GM23338 (cell line): ENCODE measurements around the gene VMP1. TPM values are rescaled to one million over a fixed set of nuclear protein-coding genes. Genes with fewer than 3 reads are reported as not detected.
A peak's percentile ranks its signal among the peaks of the same experiment; 100 is the strongest.
"Not testable (repeated sequence)": the region's sequence is repeated elsewhere in the genome, so short reads cannot be mapped to it uniquely, and the experiment has no call there.

Experiments
- ATAC-seq: fragments of 200-7000 bp; cut with Tn5 transposase; 3 replicates; pipeline ENCODE4 v1.9.1; 2020
- DNase-seq: peaks from one replicate; pipeline ENCODE4 v3.0.0-alpha.2; 2015; ENCODE audit warnings: low spot score
- H2AFZ ChIP-seq: fragments of 200-600 bp; sonication (generic); 2 replicates; pipeline ENCODE4 v1.8.0; 2016; ENCODE audit warnings: antibody characterized with exemption, mild to moderate bottlenecking, moderate library complexity
- H3F3A ChIP-seq: fragments of 200-600 bp; sonication (generic); replicated peaks from 2 replicates; pipeline ENCODE4 v1.8.0; 2017; ENCODE audit warnings: antibody characterized with exemption, mixed run types, low read depth
- H3K27ac ChIP-seq: fragments of 200-600 bp; sonication (generic); 2 replicates; pipeline ENCODE4 v1.6.1; 2016; ENCODE audit warnings: low read depth
- H3K27me3 ChIP-seq: fragments of 200-600 bp; sonication (generic); 2 replicates; pipeline ENCODE4 v1.8.0; 2016; ENCODE audit warnings: mild to moderate bottlenecking, mixed run types, moderate library complexity; ENCODE audit not compliant: insufficient read depth
- H3K36me3 ChIP-seq: fragments of 200-600 bp; sonication (generic); 2 replicates; pipeline ENCODE4 v1.8.0; 2016; ENCODE audit warnings: mild to moderate bottlenecking; ENCODE audit not compliant: insufficient read depth
- H3K4me1 ChIP-seq: fragments of 200-600 bp; sonication (generic); 2 replicates; pipeline ENCODE4 v1.8.0; 2016; ENCODE audit warnings: mild to moderate bottlenecking, moderate library complexity; ENCODE audit not compliant: insufficient read depth
- H3K4me2 ChIP-seq: fragments of 200-600 bp; sonication (generic); 2 replicates; pipeline ENCODE4 v1.7.1; 2017; ENCODE audit warnings: mixed run types
- H3K4me3 ChIP-seq: fragments of 200-600 bp; sonication (generic); 2 replicates; pipeline ENCODE4 v1.6.1; 2016; ENCODE audit warnings: mixed run types
- H3K79me2 ChIP-seq: fragments of 200-600 bp; sonication (generic); replicated peaks from 2 replicates; pipeline ENCODE4 v1.8.0; 2017; ENCODE audit warnings: mild to moderate bottlenecking; ENCODE audit not compliant: insufficient read depth
- H3K9me2 ChIP-seq: fragments of 200-600 bp; sonication (generic); 2 replicates; pipeline ENCODE4 v1.8.0; 2017; ENCODE audit not compliant: insufficient read depth
- H4K20me1 ChIP-seq: fragments of 200-600 bp; sonication (generic); replicated peaks from 2 replicates; pipeline ENCODE4 v1.8.0; 2017; ENCODE audit warnings: mild to moderate bottlenecking; ENCODE audit not compliant: insufficient read depth
- H3K27ac Mint-ChIP-seq: 2 replicates; pipeline ENCODE4 v1.8.0; 2020; ENCODE audit warnings: inconsistent platforms, mild to moderate bottlenecking, moderate library complexity, mixed read lengths
- H3K27me3 Mint-ChIP-seq: 3 replicates; pipeline ENCODE4 v1.8.0; 2022; ENCODE audit warnings: low read depth, mild to moderate bottlenecking, moderate library complexity, mixed read lengths, inconsistent platforms; ENCODE audit not compliant: insufficient read depth, poor library complexity
- H3K36me3 Mint-ChIP-seq: 3 replicates; pipeline ENCODE4 v1.8.0; 2021; ENCODE audit warnings: low read depth, mild to moderate bottlenecking, inconsistent platforms, moderate library complexity, mixed read lengths
- H3K4me1 Mint-ChIP-seq: 3 replicates; pipeline ENCODE4 v1.8.0; 2020; ENCODE audit warnings: mild to moderate bottlenecking, inconsistent platforms, mixed read lengths
- H3K4me3 Mint-ChIP-seq: 3 replicates; pipeline ENCODE4 v1.8.0; 2021; ENCODE audit warnings: moderate library complexity, mild to moderate bottlenecking, inconsistent platforms, mixed read lengths
- H3K9me3 Mint-ChIP-seq: 3 replicates; pipeline ENCODE4 v1.8.0; 2020; ENCODE audit warnings: moderate library complexity, mild to moderate bottlenecking, inconsistent platforms, mixed read lengths
- CREB1 ChIP-seq: fragments of 250-450 bp; sonication (Bioruptor Pico); IDR thresholded peaks from 2 replicates; pipeline ENCODE4 v1.5.0; 2020; ENCODE audit warnings: low read depth, mild to moderate bottlenecking, moderate library complexity
- ZNF331 ChIP-seq: fragments of 250-450 bp; sonication (Bioruptor Pico); IDR thresholded peaks from 2 replicates; pipeline ENCODE4 v1.5.0; 2020; ENCODE audit warnings: low read depth, mild to moderate bottlenecking, moderate library complexity
- polyA plus RNA-seq: library from polyadenylated mRNA; unstranded; fragments of >200 nt; fragmentation: Nextera tagmentation; extraction: Ambion mirVana; gene quantifications from 2 replicates; pipeline ENCODE4 v1.2.1, GENCODE V29; 2016
- total RNA-seq: library from RNA; depleted of rRNA; stranded (reverse); fragments of >200 nt; shearing (Covaris generic); gene quantifications from 2 replicates; pipeline ENCODE4 v1.2.3, GENCODE V29; 2014
- TF ChIP-seq, protein P1 (sequence below): IDR thresholded peaks from 2 replicates; pipeline ENCODE4 v1.6.1; 2016; ENCODE audit warnings: antibody characterized with exemption
- TF ChIP-seq, protein P2 (sequence below), 2 experiments: fragments of 200-600 bp in 1 of 2; sonication (generic) in 1 of 2; conservative IDR thresholded peaks; 2 replicates each; pipeline versions ENCODE4 v1.5.1 to v1.6.1; 2016 to 2017; ENCODE audit warnings: antibody characterized with exemption in 2 of 2, low read depth in 2 of 2, mild to moderate bottlenecking in 2 of 2, moderate library complexity in 1 of 2
- TF ChIP-seq, protein P3 (sequence below): fragments of 250-450 bp; sonication (Bioruptor Pico); IDR thresholded peaks from 2 replicates; pipeline ENCODE4 v1.5.0; 2020; ENCODE audit warnings: mild to moderate bottlenecking, moderate library complexity

The VMP1 gene
- total and polyA plus RNA-seq, 2 experiments from 2014 or later = 70.1 to 112 TPM

DNA sequence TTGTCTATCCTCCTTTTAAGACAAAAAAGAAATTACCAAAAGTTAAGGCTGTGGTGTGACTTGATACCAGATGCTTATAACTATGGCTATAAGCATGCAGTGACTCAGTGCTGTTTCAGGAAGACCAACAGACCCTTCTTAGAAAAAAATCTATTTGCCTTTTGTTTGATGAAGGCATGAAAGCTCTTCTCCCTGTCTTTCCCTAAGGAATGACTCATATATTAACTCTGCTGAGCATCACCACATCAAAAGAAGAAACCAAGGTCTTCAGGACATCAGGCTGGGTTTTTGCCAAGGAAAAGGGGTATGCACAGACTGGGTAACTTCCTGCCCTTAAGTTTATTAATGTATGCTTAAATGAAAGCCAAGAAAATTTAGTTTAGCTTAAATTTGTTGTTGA is 47.1 kb downstream of the VMP1 start:
- no peak for DNase-seq
- H3K79me2 ChIP-seq = no peaks in the 10 kb centered on the region
- 0 out of 2 replicates have a peak overlapping the region, but pooled peaks have one; percentile 65 for H3K27ac Mint-ChIP-seq

DNA sequence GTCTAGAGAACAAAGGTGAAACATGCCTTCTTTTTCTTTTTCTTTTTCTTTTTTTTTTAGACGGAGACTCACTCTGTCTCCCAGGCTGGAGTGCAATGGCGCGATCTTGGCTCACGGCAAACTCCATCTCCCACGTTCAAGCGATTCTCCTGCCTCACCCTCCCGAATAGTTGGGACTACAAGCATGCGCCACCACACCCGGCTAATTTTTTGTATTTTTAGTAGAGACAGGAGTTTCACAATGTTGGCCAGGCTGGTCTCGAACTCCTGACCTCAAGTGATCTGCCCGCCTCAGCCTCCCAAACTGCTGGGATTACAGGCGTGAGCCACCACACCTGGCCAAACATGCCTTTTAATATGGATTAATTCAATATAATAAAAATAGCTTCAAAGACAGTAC is 47.6 kb downstream of the VMP1 start:
- not testable (repeated sequence) for H3K4me1 ChIP-seq, DNase-seq, H3K36me3 ChIP-seq, H3K27me3 Mint-ChIP-seq, H2AFZ ChIP-seq, H3K9me2 ChIP-seq, H3F3A ChIP-seq, ATAC-seq, H3K9me3 Mint-ChIP-seq, H3K4me1 Mint-ChIP-seq, H3K27me3 ChIP-seq, H3K4me3 Mint-ChIP-seq, H3K4me2 ChIP-seq, H3K27ac ChIP-seq, H3K79me2 ChIP-seq, H3K4me3 ChIP-seq, H4K20me1 ChIP-seq
- Mint-ChIP-seq H3K27ac (peak overlapping the region; percentile 62; the same call in 1 of the 2 replicates), H3K36me3 (peaks cover 16% of the 10 kb centered on the region)

More for the DNA sequence above, 47.1 kb downstream of the VMP1 start:
- H3K9me3 Mint-ChIP-seq = peaks cover 7% of the 10 kb centered on the region; the same call in 2 of the 3 replicates
- H4K20me1 ChIP-seq = no peaks in the 10 kb centered on the region
- no peak overlapping the region for H3K4me2 ChIP-seq
- no peaks in the 10 kb centered on the region for H3K27me3 ChIP-seq
- H3K4me3 ChIP-seq = no peak overlapping the region
- peak overlapping the region; percentile 10; the same call in 1 of the 2 replicates for H3K27ac ChIP-seq
- peaks cover 3% of the 10 kb centered on the region for H3K27me3 Mint-ChIP-seq
- no peak overlapping the region for H2AFZ ChIP-seq
- no peak for ATAC-seq
- no peaks in the 10 kb centered on the region for H3K36me3 ChIP-seq
- no peaks in the 10 kb centered on the region for H3K9me2 ChIP-seq
- TF ChIP-seq, protein P1, sequence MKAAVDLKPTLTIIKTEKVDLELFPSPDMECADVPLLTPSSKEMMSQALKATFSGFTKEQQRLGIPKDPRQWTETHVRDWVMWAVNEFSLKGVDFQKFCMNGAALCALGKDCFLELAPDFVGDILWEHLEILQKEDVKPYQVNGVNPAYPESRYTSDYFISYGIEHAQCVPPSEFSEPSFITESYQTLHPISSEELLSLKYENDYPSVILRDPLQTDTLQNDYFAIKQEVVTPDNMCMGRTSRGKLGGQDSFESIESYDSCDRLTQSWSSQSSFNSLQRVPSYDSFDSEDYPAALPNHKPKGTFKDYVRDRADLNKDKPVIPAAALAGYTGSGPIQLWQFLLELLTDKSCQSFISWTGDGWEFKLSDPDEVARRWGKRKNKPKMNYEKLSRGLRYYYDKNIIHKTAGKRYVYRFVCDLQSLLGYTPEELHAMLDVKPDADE = no peak
- TF ChIP-seq, protein P2, sequence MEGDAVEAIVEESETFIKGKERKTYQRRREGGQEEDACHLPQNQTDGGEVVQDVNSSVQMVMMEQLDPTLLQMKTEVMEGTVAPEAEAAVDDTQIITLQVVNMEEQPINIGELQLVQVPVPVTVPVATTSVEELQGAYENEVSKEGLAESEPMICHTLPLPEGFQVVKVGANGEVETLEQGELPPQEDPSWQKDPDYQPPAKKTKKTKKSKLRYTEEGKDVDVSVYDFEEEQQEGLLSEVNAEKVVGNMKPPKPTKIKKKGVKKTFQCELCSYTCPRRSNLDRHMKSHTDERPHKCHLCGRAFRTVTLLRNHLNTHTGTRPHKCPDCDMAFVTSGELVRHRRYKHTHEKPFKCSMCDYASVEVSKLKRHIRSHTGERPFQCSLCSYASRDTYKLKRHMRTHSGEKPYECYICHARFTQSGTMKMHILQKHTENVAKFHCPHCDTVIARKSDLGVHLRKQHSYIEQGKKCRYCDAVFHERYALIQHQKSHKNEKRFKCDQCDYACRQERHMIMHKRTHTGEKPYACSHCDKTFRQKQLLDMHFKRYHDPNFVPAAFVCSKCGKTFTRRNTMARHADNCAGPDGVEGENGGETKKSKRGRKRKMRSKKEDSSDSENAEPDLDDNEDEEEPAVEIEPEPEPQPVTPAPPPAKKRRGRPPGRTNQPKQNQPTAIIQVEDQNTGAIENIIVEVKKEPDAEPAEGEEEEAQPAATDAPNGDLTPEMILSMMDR (conservative IDR thresholded peaks at IDR 0.05; ENCODE audit: low read depth in 2 of 2) = no peak
- TF ChIP-seq, protein P3, sequence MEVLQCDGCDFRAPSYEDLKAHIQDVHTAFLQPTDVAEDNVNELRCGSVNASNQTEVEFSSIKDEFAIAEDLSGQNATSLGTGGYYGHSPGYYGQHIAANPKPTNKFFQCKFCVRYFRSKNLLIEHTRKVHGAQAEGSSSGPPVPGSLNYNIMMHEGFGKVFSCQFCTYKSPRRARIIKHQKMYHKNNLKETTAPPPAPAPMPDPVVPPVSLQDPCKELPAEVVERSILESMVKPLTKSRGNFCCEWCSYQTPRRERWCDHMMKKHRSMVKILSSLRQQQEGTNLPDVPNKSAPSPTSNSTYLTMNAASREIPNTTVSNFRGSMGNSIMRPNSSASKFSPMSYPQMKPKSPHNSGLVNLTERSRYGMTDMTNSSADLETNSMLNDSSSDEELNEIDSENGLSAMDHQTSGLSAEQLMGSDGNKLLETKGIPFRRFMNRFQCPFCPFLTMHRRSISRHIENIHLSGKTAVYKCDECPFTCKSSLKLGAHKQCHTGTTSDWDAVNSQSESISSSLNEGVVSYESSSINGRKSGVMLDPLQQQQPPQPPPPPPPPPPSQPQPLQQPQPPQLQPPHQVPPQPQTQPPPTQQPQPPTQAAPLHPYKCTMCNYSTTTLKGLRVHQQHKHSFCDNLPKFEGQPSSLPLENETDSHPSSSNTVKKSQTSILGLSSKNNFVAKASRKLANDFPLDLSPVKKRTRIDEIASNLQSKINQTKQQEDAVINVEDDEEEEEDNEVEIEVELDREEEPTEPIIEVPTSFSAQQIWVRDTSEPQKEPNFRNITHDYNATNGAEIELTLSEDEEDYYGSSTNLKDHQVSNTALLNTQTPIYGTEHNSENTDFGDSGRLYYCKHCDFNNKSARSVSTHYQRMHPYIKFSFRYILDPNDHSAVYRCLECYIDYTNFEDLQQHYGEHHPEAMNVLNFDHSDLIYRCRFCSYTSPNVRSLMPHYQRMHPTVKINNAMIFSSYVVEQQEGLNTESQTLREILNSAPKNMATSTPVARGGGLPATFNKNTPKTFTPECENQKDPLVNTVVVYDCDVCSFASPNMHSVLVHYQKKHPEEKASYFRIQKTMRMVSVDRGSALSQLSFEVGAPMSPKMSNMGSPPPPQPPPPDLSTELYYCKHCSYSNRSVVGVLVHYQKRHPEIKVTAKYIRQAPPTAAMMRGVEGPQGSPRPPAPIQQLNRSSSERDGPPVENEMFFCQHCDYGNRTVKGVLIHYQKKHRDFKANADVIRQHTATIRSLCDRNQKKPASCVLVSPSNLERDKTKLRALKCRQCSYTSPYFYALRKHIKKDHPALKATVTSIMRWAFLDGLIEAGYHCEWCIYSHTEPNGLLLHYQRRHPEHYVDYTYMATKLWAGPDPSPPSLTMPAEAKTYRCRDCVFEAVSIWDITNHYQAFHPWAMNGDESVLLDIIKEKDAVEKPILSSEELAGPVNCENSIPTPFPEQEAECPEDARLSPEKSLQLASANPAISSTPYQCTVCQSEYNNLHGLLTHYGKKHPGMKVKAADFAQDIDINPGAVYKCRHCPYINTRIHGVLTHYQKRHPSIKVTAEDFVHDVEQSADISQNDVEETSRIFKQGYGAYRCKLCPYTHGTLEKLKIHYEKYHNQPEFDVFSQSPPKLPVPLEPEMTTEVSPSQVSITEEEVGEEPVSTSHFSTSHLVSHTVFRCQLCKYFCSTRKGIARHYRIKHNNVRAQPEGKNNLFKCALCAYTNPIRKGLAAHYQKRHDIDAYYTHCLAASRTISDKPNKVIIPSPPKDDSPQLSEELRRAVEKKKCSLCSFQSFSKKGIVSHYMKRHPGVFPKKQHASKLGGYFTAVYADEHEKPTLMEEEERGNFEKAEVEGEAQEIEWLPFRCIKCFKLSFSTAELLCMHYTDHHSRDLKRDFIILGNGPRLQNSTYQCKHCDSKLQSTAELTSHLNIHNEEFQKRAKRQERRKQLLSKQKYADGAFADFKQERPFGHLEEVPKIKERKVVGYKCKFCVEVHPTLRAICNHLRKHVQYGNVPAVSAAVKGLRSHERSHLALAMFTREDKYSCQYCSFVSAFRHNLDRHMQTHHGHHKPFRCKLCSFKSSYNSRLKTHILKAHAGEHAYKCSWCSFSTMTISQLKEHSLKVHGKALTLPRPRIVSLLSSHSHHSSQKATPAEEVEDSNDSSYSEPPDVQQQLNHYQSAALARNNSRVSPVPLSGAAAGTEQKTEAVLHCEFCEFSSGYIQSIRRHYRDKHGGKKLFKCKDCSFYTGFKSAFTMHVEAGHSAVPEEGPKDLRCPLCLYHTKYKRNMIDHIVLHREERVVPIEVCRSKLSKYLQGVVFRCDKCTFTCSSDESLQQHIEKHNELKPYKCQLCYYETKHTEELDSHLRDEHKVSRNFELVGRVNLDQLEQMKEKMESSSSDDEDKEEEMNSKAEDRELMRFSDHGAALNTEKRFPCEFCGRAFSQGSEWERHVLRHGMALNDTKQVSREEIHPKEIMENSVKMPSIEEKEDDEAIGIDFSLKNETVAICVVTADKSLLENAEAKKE (CRISPR knock-in tag) = no peak
- TF ChIP-seq CREB1 (CRISPR knock-in tag) (no peak), ZNF331 (no peak)
- H3K4me1 Mint-ChIP-seq = peaks cover 9% of the 10 kb centered on the region
- H3F3A ChIP-seq = no peaks in the 10 kb centered on the region
- H3K4me3 Mint-ChIP-seq = no peak overlapping the region
- H3K36me3 Mint-ChIP-seq = peaks cover 13% of the 10 kb centered on the region
- H3K4me1 ChIP-seq = no peaks in the 10 kb centered on the region
